K562 (cell line): Measurements from ENCODE around the gene PLEKHO2. TPM values are rescaled to one million over a fixed set of nuclear protein-coding genes. Genes with fewer than 3 reads are reported as not detected.

Experiments used
- CBX5 ChIP-seq: IDR thresholded peaks from 2 replicates; pipeline ENCODE4 v1.6.1; 2014; ENCODE audit warnings: low read depth, borderline replicate concordance
- CC2D1A ChIP-seq: fragments of 450-650 bp; IDR thresholded peaks from 2 replicates; pipeline ENCODE4 v1.6.1; 2017; ENCODE audit warnings: mild to moderate bottlenecking
- CREB1 ChIP-seq, 2 experiments: sonication (generic) in 1 of 2; formaldehyde crosslinking in 1 of 2; IDR thresholded peaks; 2 replicates each; pipeline versions ENCODE4 v1.6.1 to v1.8.0; 2012 to 2022; ENCODE audit warnings: inconsistent platforms in 1 of 2, mild to moderate bottlenecking in 1 of 2, missing genetic modification reagents in 1 of 2, moderate library complexity in 1 of 2
- CREB3L1 ChIP-seq: fragments of 450-650 bp; IDR thresholded peaks from 2 replicates; pipeline ENCODE4 v1.6.1; 2014; ENCODE audit warnings: low read depth, mild to moderate bottlenecking, moderate library complexity, borderline replicate concordance
- ELK3 ChIP-seq: fragments of 450-650 bp; formaldehyde crosslinking; IDR thresholded peaks from 2 replicates; pipeline ENCODE4 v1.4.0; 2020; ENCODE audit warnings: mild to moderate bottlenecking
- ETV6 ChIP-seq, 3 experiments: fragments of 150-350 bp in 1 of 3; sonication (generic) in 1 of 3; formaldehyde crosslinking in 1 of 3; IDR thresholded peaks; 2 replicates each; pipeline versions ENCODE4 v1.6.1 to v1.8.0; 2014 to 2022; ENCODE audit warnings: borderline replicate concordance in 2 of 3, low read depth in 2 of 3, antibody characterized with exemption in 1 of 3, low read length in 1 of 3, mild to moderate bottlenecking in 1 of 3, missing genetic modification reagents in 1 of 3
- GATAD2A ChIP-seq: fragments of 450-650 bp; IDR thresholded peaks from 2 replicates; pipeline ENCODE4 v1.6.1; 2017
- GATAD2B ChIP-seq: fragments of 450-650 bp; IDR thresholded peaks from 2 replicates; pipeline ENCODE4 v1.6.1; 2017; ENCODE audit warnings: mild to moderate bottlenecking, borderline replicate concordance
- HDAC3 ChIP-seq: fragments of 450-650 bp; IDR thresholded peaks from 2 replicates; pipeline ENCODE4 v1.6.1; 2018; ENCODE audit warnings: borderline replicate concordance, mild to moderate bottlenecking, moderate library complexity; ENCODE audit not compliant: partially characterized antibody
- KAT7 ChIP-seq: sonication (generic); formaldehyde crosslinking; IDR thresholded peaks from 2 replicates; pipeline ENCODE4 v1.8.0; 2022; ENCODE audit warnings: missing genetic modification reagents, mild to moderate bottlenecking, borderline replicate concordance
- LEF1 ChIP-seq: fragments of 450-650 bp; IDR thresholded peaks from 2 replicates; pipeline ENCODE4 v1.6.1; 2016; ENCODE audit warnings: mild to moderate bottlenecking
- MNT ChIP-seq, 2 experiments: fragments of 450-650 bp; conservative IDR thresholded peaks; 2 replicates each; pipeline ENCODE4 v1.6.1; 2017; ENCODE audit warnings: mild to moderate bottlenecking in 2 of 2, moderate library complexity in 2 of 2
- PRMT5 ChIP-seq: sonication (generic); formaldehyde crosslinking; IDR thresholded peaks from 2 replicates; pipeline ENCODE4 v1.5.0; 2020; ENCODE audit warnings: missing genetic modification reagents
- RFX7 ChIP-seq: fragments of 250-450 bp; sonication (Bioruptor Pico); IDR thresholded peaks from 2 replicates; pipeline ENCODE4 v1.5.1; 2021; ENCODE audit warnings: mild to moderate bottlenecking
- SIRT6 ChIP-seq: IDR thresholded peaks from one replicate; pipeline ENCODE4 v1.6.1; 2012; ENCODE audit warnings: low read depth, mild to moderate bottlenecking, control low read depth, inconsistent platforms, low read length, moderate library complexity
- SMAD4 ChIP-seq: fragments of 250-450 bp; sonication (Bioruptor Pico); conservative IDR thresholded peaks from 2 replicates; pipeline ENCODE4 v1.8.0; 2021; ENCODE audit warnings: inconsistent platforms, mild to moderate bottlenecking, moderate library complexity
- TARDBP ChIP-seq: fragments of 450-650 bp; IDR thresholded peaks from 2 replicates; pipeline ENCODE4 v1.6.1; 2016
- TEAD1 ChIP-seq, 2 experiments: fragments of 450-650 bp in 1 of 2; sonication (generic) in 1 of 2; formaldehyde crosslinking; IDR thresholded peaks; 2 replicates each; pipeline versions ENCODE4 v1.4.0 to v1.8.0; 2020 to 2022; ENCODE audit warnings: mild to moderate bottlenecking in 2 of 2, missing genetic modification reagents in 1 of 2
- TRIM28 ChIP-seq: fragments of 450-650 bp; IDR thresholded peaks from 2 replicates; pipeline ENCODE4 v1.6.1; 2017
- XRCC4 ChIP-seq: IDR thresholded peaks from one replicate; pipeline ENCODE4 v1.6.1; 2011; ENCODE audit not compliant: insufficient read depth, insufficient read length; ENCODE audit errors: extremely low read depth
- ZEB2 ChIP-seq: fragments of 450-650 bp; IDR thresholded peaks from 2 replicates; pipeline ENCODE4 v1.6.1; 2016
- ZNF395 ChIP-seq: fragments of 200-800 bp; sonication (Bioruptor generic); IDR thresholded peaks from 2 replicates; pipeline ENCODE4 v1.6.1; 2017; ENCODE audit warnings: missing genetic modification characterization, missing compliant biosample characterization
- polyA plus RNA-seq, 8 experiments: library from polyadenylated mRNA; depleted of rRNA in 4 of 8; stranded (reverse) in 5 of 8; unstranded in 3 of 8; fragments of >200 nt; fragmentation: Nextera tagmentation in 2 of 8; fragmentation: Illumina TruSeq in 1 of 8; extraction: Ambion mirVana in 2 of 8; extraction: Trizol in 1 of 8; gene quantifications; 2 replicates each; pipeline versions ENCODE4 v1.2.1 to v1.2.3, GENCODE V29; 2011 to 2014; ENCODE audit warnings: inconsistent platforms in 1 of 8, missing spikeins in 1 of 8
- total RNA-seq, 7 experiments: library from RNA; depleted of rRNA in 6 of 7; stranded (reverse); fragments of >200 nt in 6 of 7; fragmentation: Illumina TruSeq in 2 of 7; extraction: Trizol in 2 of 7; gene quantifications; 2 replicates each; pipeline versions ENCODE4 v1.2.1 to v1.2.3, GENCODE V29; 2011 to 2021; ENCODE audit warnings: low replicate concordance in 1 of 7

PLEKHO2 gene
- total and polyA plus RNA-seq, 9 of the 15 experiments (the other 6 are each of a cell fraction or from before 2014, with no cell fraction given): 0.24 to 8.8 (median 5.5) TPM

GRCh38 chr15:64893481-64894394 is 52.0 kb downstream of the PLEKHO2 start (continued):
- TF ChIP-seq LEF1: no peak
- no peak for TF ChIP-seq PRMT5 (CRISPR knock-in tag)
- TF ChIP-seq GATAD2A: no peak
- TF ChIP-seq SIRT6: no peak
- TF ChIP-seq GATAD2B: peak; percentile 65; the same call in 1 of the 2 replicates
- no peak for TF ChIP-seq CC2D1A
- no peak for TF ChIP-seq TRIM28
- no peak for TF ChIP-seq ELK3 (CRISPR knock-in tag)
- TF ChIP-seq CBX5: no peak
- peak; percentile 78 for TF ChIP-seq ZNF395 (CRISPR knock-in tag)
- no peak for TF ChIP-seq ETV6 (IDR thresholded peaks at IDR 0.05; ENCODE audit: borderline replicate concordance in 1 of 2, low read depth in 2 of 2, low read length in 1 of 2)
- no peak for TF ChIP-seq ETV6 (CRISPR knock-in tag; IDR thresholded peaks at IDR 0.05; ENCODE audit: borderline replicate concordance)
- peak; percentile 54; the same call in 1 of the 2 replicates for TF ChIP-seq ZEB2
- 0 out of 2 replicates have a peak, but pooled peaks have one; percentile 65 for TF ChIP-seq SMAD4
- no peak for TF ChIP-seq CREB1 (IDR thresholded peaks at IDR 0.05)
- TF ChIP-seq CREB1 (CRISPR knock-in tag; IDR thresholded peaks at IDR 0.05): peak; percentile 74
- peak; percentile 31; the same call in 1 of the 2 replicates for TF ChIP-seq CREB3L1
- TF ChIP-seq XRCC4: no peak
- TF ChIP-seq MNT (conservative IDR thresholded peaks at IDR 0.05): 0 out of 4 replicates have a peak, but pooled peaks of 1 of the 2 experiments have one; percentile 28
- TF ChIP-seq TEAD1 (CRISPR knock-in tag; IDR thresholded peaks at IDR 0.05): peak in 1 of 2 experiments; percentile 18; a peak in 1 of 4 replicates
- no peak for TF ChIP-seq RFX7 (CRISPR knock-in tag)
- TF ChIP-seq TARDBP: no peak
- TF ChIP-seq HDAC3: no peak
- TF ChIP-seq KAT7 (CRISPR knock-in tag): peak; percentile 81; the same call in 1 of the 2 replicates
